ENCODE results near the gene COL21A1.
"Not testable (repeated sequence)": the region's sequence is repeated elsewhere in the genome, so short reads cannot be mapped to it uniquely, and the experiment has no call there.

Gene COL21A1

GRCh38 chr6:56270812-56271441 is 23.5 kb upstream of the COL21A1 start:
- H3K36me3 ChIP-seq (ENCODE audit: control insufficient read depth, insufficient read depth, low read length), result no peaks in the 10 kb centered on the region
- no peak overlapping the region for H3K4me3 ChIP-seq (replicated peaks; ENCODE audit: low read depth, low read length)
- no peaks in the 10 kb centered on the region for H3K27me3 ChIP-seq (replicated peaks; ENCODE audit: control insufficient read depth, insufficient read depth, low read length)
- no peak for TF ChIP-seq CTCF (IDR thresholded peaks at IDR 0.05; ENCODE audit: insufficient read depth, low read length, poor library complexity, severe bottlenecking)
- no peak for DNase-seq (ENCODE audit: extremely low read depth, insufficient read length)

GRCh38 chr6:56268266-56268665 is 20.9 kb upstream of the COL21A1 start:
- no peaks in the 10 kb centered on the region for H3K36me3 ChIP-seq (ENCODE audit: control insufficient read depth, insufficient read depth, low read length)
- no peak overlapping the region for H3K4me3 ChIP-seq (replicated peaks; ENCODE audit: low read depth, low read length)
- H3K27me3 ChIP-seq (replicated peaks; ENCODE audit: control insufficient read depth, insufficient read depth, low read length), result no peaks in the 10 kb centered on the region
- DNase-seq (ENCODE audit: extremely low read depth, insufficient read length), result no peak
- TF ChIP-seq CTCF (IDR thresholded peaks at IDR 0.05; ENCODE audit: insufficient read depth, low read length, poor library complexity, severe bottlenecking), result no peak

DNA sequence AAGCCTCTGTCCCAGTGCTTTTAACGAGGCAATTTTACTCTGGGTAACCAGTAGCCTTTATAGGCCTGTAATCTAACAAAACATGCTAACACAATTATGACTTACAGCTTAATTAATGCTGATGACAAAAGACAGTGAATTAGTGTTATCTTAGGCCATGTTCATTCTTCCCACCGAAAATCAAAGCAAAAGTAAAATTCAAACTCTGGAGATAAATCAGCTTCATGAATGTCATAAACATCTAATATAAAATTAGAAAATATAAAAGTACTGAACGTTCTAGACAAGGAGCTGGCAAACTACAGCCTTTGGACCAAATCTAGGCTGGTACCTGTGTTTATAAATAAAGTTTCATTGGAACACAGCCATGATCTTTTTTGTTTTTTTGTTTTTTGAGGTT is 18.6 kb upstream of the COL21A1 start:
- TF ChIP-seq CTCF (IDR thresholded peaks at IDR 0.05; ENCODE audit: insufficient read depth, low read length, poor library complexity, severe bottlenecking), result no peak
- Histone ChIP-seq H3K4me3 (replicated peaks; ENCODE audit: low read depth, low read length) (no peak overlapping the region), H3K27me3 (replicated peaks; ENCODE audit: control insufficient read depth, insufficient read depth, low read length) (no peaks in the 10 kb centered on the region), H3K36me3 (ENCODE audit: control insufficient read depth, insufficient read depth, low read length) (no peaks in the 10 kb centered on the region)
- no peak for DNase-seq (ENCODE audit: extremely low read depth, insufficient read length)

DNA sequence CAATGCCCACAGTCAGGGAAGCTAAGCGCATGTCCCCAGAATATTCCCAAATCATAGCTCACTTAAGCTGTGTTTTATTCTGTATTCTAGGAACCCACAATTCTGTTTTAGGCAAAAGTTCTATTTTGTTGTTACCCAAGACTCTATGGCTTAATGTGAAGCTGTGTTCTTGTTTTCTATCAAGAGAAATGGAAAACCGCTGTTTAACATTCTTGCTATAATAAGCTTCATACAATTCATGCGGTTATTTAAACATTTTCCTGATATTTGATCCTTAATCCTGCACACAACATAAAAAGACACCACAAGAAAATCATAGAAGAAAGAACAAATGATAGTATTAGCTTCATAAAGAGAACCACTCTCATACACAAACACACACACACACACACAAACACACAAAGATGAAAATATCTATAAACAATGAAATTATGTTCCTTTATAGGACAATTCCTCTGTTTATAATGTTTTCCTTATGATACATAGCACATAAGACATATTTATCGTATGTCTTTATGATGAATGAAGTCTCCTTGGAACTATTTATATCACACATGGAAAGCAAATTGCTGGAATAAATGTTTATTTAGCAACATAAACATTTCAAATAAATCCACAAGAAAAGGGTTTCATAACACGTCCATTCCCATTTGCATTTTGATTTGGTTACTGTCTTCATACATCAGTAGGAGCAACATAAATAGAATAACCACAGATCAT is 16.4 kb upstream of the COL21A1 start:
- no peak overlapping the region for H3K4me3 ChIP-seq (replicated peaks; ENCODE audit: low read depth, low read length)
- no peaks in the 10 kb centered on the region for H3K27me3 ChIP-seq (replicated peaks; ENCODE audit: control insufficient read depth, insufficient read depth, low read length)
- no peaks in the 10 kb centered on the region for H3K36me3 ChIP-seq (ENCODE audit: control insufficient read depth, insufficient read depth, low read length)
- DNase-seq (ENCODE audit: extremely low read depth, insufficient read length), result no peak
- no peak for TF ChIP-seq CTCF (IDR thresholded peaks at IDR 0.05; ENCODE audit: insufficient read depth, low read length, poor library complexity, severe bottlenecking)

- H3K36me3 ChIP-seq (ENCODE audit: control insufficient read depth, insufficient read depth, low read length); H3K4me3 ChIP-seq (replicated peaks; ENCODE audit: low read depth, low read length); H3K27me3 ChIP-seq (replicated peaks; ENCODE audit: control insufficient read depth, insufficient read depth, low read length); DNase-seq (ENCODE audit: extremely low read depth, insufficient read length): not testable (repeated sequence)
These were observed 13.2 kb upstream of the COL21A1 start for GRCh38 chr6:56260593-56260992.

- no peaks in the 10 kb centered on the region for H3K27me3 ChIP-seq (replicated peaks; ENCODE audit: control insufficient read depth, insufficient read depth, low read length)
- TF ChIP-seq CTCF (IDR thresholded peaks at IDR 0.05; ENCODE audit: insufficient read depth, low read length, poor library complexity, severe bottlenecking), result no peak
- no peak for DNase-seq (ENCODE audit: extremely low read depth, insufficient read length)
These were observed 12.1 kb upstream of the COL21A1 start for GRCh38 chr6:56259234-56260077.

More at GRCh38 chr6:56259234-56260077, 12.1 kb upstream of the COL21A1 start:
- H3K4me3 ChIP-seq (replicated peaks; ENCODE audit: low read depth, low read length), result no peak overlapping the region
- no peaks in the 10 kb centered on the region for H3K36me3 ChIP-seq (ENCODE audit: control insufficient read depth, insufficient read depth, low read length)

All from GM06990 (cell line).